Stimulated activated CD4-positive, alpha-beta T cell treated with anti-CD3 and anti-CD28 coated beads, Interleukin-12 subunit alpha, Interleukin-12 subunit beta, amount 100 ng/mL, for 4 hours (primary cell): ENCODE results near the gene SPECC1.
"Not testable (repeated sequence)": the region's sequence is repeated elsewhere in the genome, so short reads cannot be mapped to it uniquely, and the experiment has no call there.

Source experiments
- DNase-seq: peaks from one replicate; pipeline ENCODE4 v3.0.0-alpha.2; 2020

The SPECC1 gene

GRCh38 chr17:20184977-20185619 lies 175.9 kb downstream of the SPECC1 start:
- no peak for DNase-seq

GRCh38 chr17:20187049-20187448 lies 177.9 kb downstream of the SPECC1 start:
- no peak for DNase-seq

- DNase-seq = no peak
These were observed 180.1 kb downstream of the SPECC1 start for GRCh38 chr17:20189302-20189701.

- DNase-seq = no peak
These were observed 180.8 kb downstream of the SPECC1 start for GRCh38 chr17:20189979-20190378.

- no peak for DNase-seq
These were observed 181.4 kb downstream of the SPECC1 start for GRCh38 chr17:20190605-20191004.

GRCh38 chr17:20191056-20191455 lies 181.9 kb downstream of the SPECC1 start:
- DNase-seq = no peak

- DNase-seq = not testable (repeated sequence)
These were observed 187.1 kb downstream of the SPECC1 start for GRCh38 chr17:20196286-20196685.

- DNase-seq = no peak
These were observed 188.2 kb downstream of the SPECC1 start for GRCh38 chr17:20197272-20197926.

GRCh38 chr17:20200016-20200795 lies 191.0 kb downstream of the SPECC1 start:
- DNase-seq = no peak

GRCh38 chr17:20200865-20201458 lies 191.8 kb downstream of the SPECC1 start:
- DNase-seq = no peak

GRCh38 chr17:20202141-20202621 lies 193.0 kb downstream of the SPECC1 start:
- DNase-seq = no peak

GRCh38 chr17:20203018-20203417 lies 193.9 kb downstream of the SPECC1 start:
- DNase-seq = no peak

GRCh38 chr17:20203761-20204263 lies 194.7 kb downstream of the SPECC1 start:
- no peak for DNase-seq

- DNase-seq = no peak
These were observed 196.4 kb downstream of the SPECC1 start for GRCh38 chr17:20205609-20206008.

- DNase-seq = peak; percentile 3
These were observed 196.9 kb downstream of the SPECC1 start for GRCh38 chr17:20206068-20206467.

- no peak for DNase-seq
These were observed 197.4 kb downstream of the SPECC1 start for GRCh38 chr17:20206591-20206990.

- DNase-seq = no peak
These were observed 198.3 kb downstream of the SPECC1 start for GRCh38 chr17:20207262-20207985.

GRCh38 chr17:20208717-20209116 lies 199.6 kb downstream of the SPECC1 start:
- DNase-seq = no peak

GRCh38 chr17:20210180-20210579 lies 201.0 kb downstream of the SPECC1 start:
- no peak for DNase-seq

- no peak for DNase-seq
These were observed 201.5 kb downstream of the SPECC1 start for GRCh38 chr17:20210614-20211013.

- no peak for DNase-seq
These were observed 202.1 kb downstream of the SPECC1 start for GRCh38 chr17:20211246-20211645.

- no peak for DNase-seq
These were observed 204.3 kb downstream of the SPECC1 start for GRCh38 chr17:20213449-20213848.
